Heart right ventricle (tissue), 16 donors: Measurements from ENCODE around the gene FREM2. TPM values are rescaled to one million over a fixed set of nuclear protein-coding genes. Genes with fewer than 3 reads are reported as not detected.

ENCODE experiments used
- ATAC-seq, 8 donors: fragments of 200-7000 bp; cut with Tn5 transposase; one replicate each; pipeline ENCODE4 v1.9.1; 2020; ENCODE audit warnings: mild to moderate bottlenecking in 8 of 8, moderate library complexity in 8 of 8, moderate number of reproducible peaks in 1 of 8
- DNase-seq, 2 donors: peaks; one replicate each; pipeline ENCODE4 v3.0.0-alpha.2; 2020
- H3K27ac ChIP-seq, 10 donors: fragments of 200-600 bp; sonication (generic) in 2 of 10; one replicate each; pipeline versions ENCODE4 v1.5.0 to v1.8.0; 2020 to 2022; ENCODE audit warnings: mild to moderate bottlenecking in 3 of 10
- H3K27me3 ChIP-seq, 7 donors: fragments of 200-600 bp; one replicate each; pipeline ENCODE4 v1.8.0; 2021 to 2022; ENCODE audit warnings: mild to moderate bottlenecking in 2 of 7
- H3K36me3 ChIP-seq, 9 donors: fragments of 200-600 bp; sonication (generic) in 1 of 9; one replicate each; pipeline versions ENCODE4 v1.5.0 to v1.8.0; 2020 to 2022; ENCODE audit warnings: mild to moderate bottlenecking in 2 of 9
- H3K4me1 ChIP-seq, 9 donors: fragments of 200-600 bp; sonication (generic) in 1 of 9; one replicate each; pipeline versions ENCODE4 v1.5.0 to v1.8.0; 2020 to 2022; ENCODE audit warnings: mild to moderate bottlenecking in 4 of 9
- H3K4me3 ChIP-seq, 10 donors: fragments of 200-600 bp; sonication (generic) in 2 of 10; one replicate each; pipeline versions ENCODE4 v1.5.0 to v1.8.0; 2020 to 2022; ENCODE audit warnings: mild to moderate bottlenecking in 7 of 10, moderate library complexity in 2 of 10
- H3K9me3 ChIP-seq, 11 donors: fragments of 200-600 bp in 10 of 11; sonication (generic) in 2 of 11; one replicate each; pipeline versions ENCODE4 v1.5.0 to v1.8.0; 2013 to 2022; ENCODE audit warnings: mild to moderate bottlenecking in 2 of 11, control low read depth in 1 of 11, moderate library complexity in 1 of 11
- WGBS, 2 donors: extraction: QIAGEN DNeasy Blood & Tissue Kit; methylation state at CpG; one replicate each; pipeline ENCODE4 v1.1.7; 2013; ENCODE audit warnings: inconsistent platforms in 1 of 2; 5-methylcytosine and 5-hydroxymethylcytosine counted together
- intact Hi-C, 10 donors: fragments of 100-400 bp; cut with DNase I; formaldehyde crosslinking; loops; one replicate each; pipeline versions ENCODE4 v1.11.1 to v1.14.2; 2022
- polyA plus RNA-seq, 2 donors: library from polyadenylated mRNA; stranded (reverse); fragments of 200-250 nt; gene quantifications; one replicate each; pipeline ENCODE4 v1.2.3, GENCODE V29; 2013
- total RNA-seq, 10 donors: library from RNA; stranded (reverse); fragmentation: NEBNext Ultra II Directional in 3 of 10; extraction: Animal tissue kit (Norgen Biotek cat#: 25700) in 3 of 10; gene quantifications; one replicate each; pipeline versions ENCODE4 v1.2.1 to v1.2.4, GENCODE V29; 2021 to 2023
- TF ChIP-seq, protein P1 (sequence below), 9 donors: fragments of 200-600 bp; sonication (generic) in 2 of 9; IDR thresholded peaks; one replicate each; pipeline versions ENCODE4 v1.5.0 to v1.8.0; 2021 to 2022; ENCODE audit warnings: antibody characterized with exemption in 9 of 9, mild to moderate bottlenecking in 5 of 9, moderate library complexity in 1 of 9
- donor health status: Arrhythmogenic right ventricular cardiomyopathy.
- donor health status: ischemic (EF 13 %, LVEDD 7.1; RV severe dilation, severe dysfunction).
- donor health status: healthy with polysubstance abuse.
- donor health status: DM: no; HTN: yes; CAD: no.
- donor health status: DM: no; HTN: no; CAD: no.
- donor health status: ischemic (EF 25% LVEDD 6.9; RV normal size, moderate dysfunction).
- donor health status: ischemic (EF 25% LVEDD 5.7; RV mildly dilated, moderate dysfunction).
- donor health status: healthy.
- donor health status: DM: yes; HTN: yes; CAD: no.
- donor health status: Ischemic cardiomyopathy.
- donor health status: ischemic (EF 35%, LVEDD 5.7; RV mildly dilated, moderate dysfunction).
- donor health status: nonischemic (EF 11% LVEDD 7.7; RV severe dilation, severe dysfunction).
- donor health status: DM: yes; HTN: yes; CAD: no.
- donor health status: PGD.
- donor health status: ischemic (EF 29% LVEDD 5.4; RV normal size, mild dysfunction).
- donor health status: nonischemic (EF 23%, LVEDD 6.1; RV moderate dilation, normal function).

Gene FREM2
- total and polyA plus RNA-seq, 12 donors, result 0.01 to 0.46 (median 0.13) TPM; not detected in 1

DNA sequence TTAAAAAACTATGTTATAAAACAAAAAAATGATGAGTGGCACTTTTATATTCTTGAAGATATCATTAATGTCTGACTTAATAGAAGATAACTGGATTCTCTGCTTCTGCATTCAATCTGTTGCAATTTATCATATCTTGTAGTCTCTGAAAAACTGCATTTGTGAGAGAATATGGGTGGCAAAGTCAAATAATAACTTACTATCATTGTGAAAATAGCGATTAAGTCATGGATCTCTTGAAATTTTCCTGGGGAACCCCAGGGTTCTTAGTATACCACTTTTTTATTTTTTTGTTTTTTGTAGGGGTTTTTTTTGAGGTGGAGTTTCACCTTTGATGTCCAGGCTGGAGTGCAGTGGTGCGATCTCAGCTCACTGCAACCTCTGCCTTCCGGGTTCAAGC is 176.7 kb downstream of the FREM2 start:
- no peak for DNase-seq
- Histone ChIP-seq H3K4me3 (no peak overlapping the region), H3K9me3 (no peaks in the 10 kb centered on the region), H3K36me3 (no peaks in the 10 kb centered on the region), H3K27me3 (peaks cover 0 to 5% (median 0%) of the 10 kb centered on the region in 7 donors), H3K27ac (no peak overlapping the region), H3K4me1 (no peaks in the 10 kb centered on the region)
- no peak for ATAC-seq
- intact Hi-C loops, result no loop called here
- TF ChIP-seq, protein P1, sequence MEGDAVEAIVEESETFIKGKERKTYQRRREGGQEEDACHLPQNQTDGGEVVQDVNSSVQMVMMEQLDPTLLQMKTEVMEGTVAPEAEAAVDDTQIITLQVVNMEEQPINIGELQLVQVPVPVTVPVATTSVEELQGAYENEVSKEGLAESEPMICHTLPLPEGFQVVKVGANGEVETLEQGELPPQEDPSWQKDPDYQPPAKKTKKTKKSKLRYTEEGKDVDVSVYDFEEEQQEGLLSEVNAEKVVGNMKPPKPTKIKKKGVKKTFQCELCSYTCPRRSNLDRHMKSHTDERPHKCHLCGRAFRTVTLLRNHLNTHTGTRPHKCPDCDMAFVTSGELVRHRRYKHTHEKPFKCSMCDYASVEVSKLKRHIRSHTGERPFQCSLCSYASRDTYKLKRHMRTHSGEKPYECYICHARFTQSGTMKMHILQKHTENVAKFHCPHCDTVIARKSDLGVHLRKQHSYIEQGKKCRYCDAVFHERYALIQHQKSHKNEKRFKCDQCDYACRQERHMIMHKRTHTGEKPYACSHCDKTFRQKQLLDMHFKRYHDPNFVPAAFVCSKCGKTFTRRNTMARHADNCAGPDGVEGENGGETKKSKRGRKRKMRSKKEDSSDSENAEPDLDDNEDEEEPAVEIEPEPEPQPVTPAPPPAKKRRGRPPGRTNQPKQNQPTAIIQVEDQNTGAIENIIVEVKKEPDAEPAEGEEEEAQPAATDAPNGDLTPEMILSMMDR (IDR thresholded peaks at IDR 0.05), result no peak
- WGBS, 2 donors, result 92% methylated on average over 3 of the region's 3 CpGs

DNA sequence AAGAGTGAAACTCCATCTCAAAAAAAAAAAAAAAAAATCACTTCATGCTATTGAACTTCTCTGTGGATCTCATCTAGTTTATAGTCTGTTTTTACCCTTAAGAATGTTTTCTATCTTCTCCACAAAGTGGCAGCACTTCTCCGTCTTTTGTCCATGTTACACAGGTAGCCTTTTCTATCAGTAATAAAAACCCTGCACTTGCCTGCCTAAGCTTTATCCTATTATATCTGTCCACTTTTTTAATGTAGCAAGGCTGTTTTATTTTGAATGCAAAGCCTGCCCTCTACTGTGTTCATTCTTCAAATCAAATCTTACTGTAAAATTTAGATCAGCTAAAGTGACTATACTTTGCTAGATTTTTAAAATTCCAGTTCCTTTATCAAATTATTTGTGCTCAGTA is 179.8 kb downstream of the FREM2 start:
- no peak for ATAC-seq
- no peak overlapping the region for H3K27ac ChIP-seq
- intact Hi-C loops, result no loop called here
- no peak overlapping the region for H3K4me3 ChIP-seq
- TF ChIP-seq, protein P1 (IDR thresholded peaks at IDR 0.05), result peak in 1 of 9 donors; percentile 4
- no peak for DNase-seq
- H3K9me3 ChIP-seq, result no peaks in the 10 kb centered on the region
- peaks cover 0 to 8% (median 0%) of the 10 kb centered on the region in 7 donors for H3K27me3 ChIP-seq
- 58 to 78% methylated on average over 1 of the region's 1 CpG for WGBS, 2 donors
- H3K36me3 ChIP-seq, result no peaks in the 10 kb centered on the region
- H3K4me1 ChIP-seq, result no peaks in the 10 kb centered on the region

DNA sequence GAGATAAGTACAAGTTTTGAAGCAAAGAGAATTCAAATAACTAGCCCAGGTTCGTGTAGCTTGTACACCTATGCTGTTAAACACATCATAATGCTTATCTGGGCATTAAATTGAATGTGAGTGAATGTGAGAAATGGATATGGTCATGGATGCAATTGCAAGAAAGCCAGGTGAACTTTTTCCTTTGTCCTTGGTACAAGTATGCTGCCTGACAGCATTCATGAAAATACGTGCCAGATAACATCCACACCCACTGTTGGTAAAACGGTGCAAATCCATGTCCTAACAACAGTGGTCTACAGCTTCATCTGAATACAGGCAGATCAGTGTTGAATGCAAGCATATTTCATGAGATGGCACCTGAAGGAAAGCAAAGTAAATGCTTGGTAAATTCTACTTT is 181.5 kb downstream of the FREM2 start:
- Histone ChIP-seq H3K27ac (no peak overlapping the region), H3K27me3 (peaks cover 0 to 13% (median 0%) of the 10 kb centered on the region in 7 donors), H3K4me3 (no peak overlapping the region), H3K9me3 (no peaks in the 10 kb centered on the region), H3K4me1 (no peaks in the 10 kb centered on the region), H3K36me3 (no peaks in the 10 kb centered on the region)
- DNase-seq (no peak), ATAC-seq (no peak)
- intact Hi-C loops, result no loop called here
- 68 to 80% methylated on average over 3 of the region's 3 CpGs for WGBS, 2 donors
- TF ChIP-seq, protein P1 (IDR thresholded peaks at IDR 0.05), result no peak

DNA sequence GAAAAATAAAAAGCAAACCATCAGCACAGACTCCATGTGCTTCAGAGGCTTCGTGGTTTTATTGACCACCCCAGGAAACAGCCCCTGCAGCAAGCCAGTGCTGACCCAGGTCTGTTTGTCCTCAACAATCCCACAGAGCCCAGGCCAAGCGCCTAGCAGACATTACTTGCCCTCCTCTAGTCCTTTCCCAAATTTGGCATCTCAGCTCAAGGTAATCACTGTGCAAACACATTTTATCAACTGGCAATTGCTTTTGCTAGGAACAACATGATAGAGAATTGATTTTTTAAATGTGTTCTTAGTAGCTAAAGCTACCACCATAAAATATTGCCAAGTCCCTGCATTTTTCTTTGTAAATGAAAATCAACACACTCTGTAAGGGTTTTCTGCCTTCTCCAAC is 182.0 kb downstream of the FREM2 start:
- Histone ChIP-seq H3K9me3 (no peaks in the 10 kb centered on the region), H3K27ac (no peak overlapping the region), H3K36me3 (no peaks in the 10 kb centered on the region), H3K4me3 (no peak overlapping the region), H3K4me1 (no peaks in the 10 kb centered on the region), H3K27me3 (peaks cover 0 to 16% (median 0%) of the 10 kb centered on the region in 7 donors)
- intact Hi-C loops, result no loop called here
- TF ChIP-seq, protein P1 (IDR thresholded peaks at IDR 0.05), result no peak
- ATAC-seq (no peak), DNase-seq (no peak)
- 65 to 89% methylated on average over 2 of the region's 2 CpGs for WGBS, 2 donors
